GM20431 (cell line): ENCODE measurements around the gene MGMT.

ENCODE experiments used
- in situ Hi-C: fragments of 300-500 bp; cut with MseI, MboI; formaldehyde crosslinking; loops from one replicate; pipeline ENCODE4 v1.15.0; 2020; ENCODE audit warnings: low sequenced_read_pairs; ENCODE audit not compliant: unreplicated experiment

Gene MGMT

DNA sequence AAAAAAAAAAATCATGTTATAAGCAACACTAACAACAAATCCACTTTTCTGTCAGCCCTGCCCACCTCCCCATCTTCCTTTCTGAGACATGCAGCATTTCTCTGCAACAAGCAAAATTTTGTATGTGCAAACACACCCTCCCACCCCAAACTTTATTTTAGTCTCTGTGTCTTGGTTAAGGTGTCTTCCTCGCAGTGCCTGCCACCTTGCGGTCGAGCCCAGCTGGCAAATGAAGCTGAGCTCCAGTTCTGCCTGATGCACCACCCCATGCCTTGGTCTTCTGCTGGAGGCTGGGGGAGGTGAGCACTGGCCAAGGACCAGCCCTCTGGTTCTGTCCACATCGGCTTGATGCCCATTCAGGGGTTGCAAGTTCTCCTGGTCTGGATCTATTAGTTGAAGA lies 206.3 kb downstream of the MGMT start:
- in situ Hi-C loops, result no loop called here

DNA sequence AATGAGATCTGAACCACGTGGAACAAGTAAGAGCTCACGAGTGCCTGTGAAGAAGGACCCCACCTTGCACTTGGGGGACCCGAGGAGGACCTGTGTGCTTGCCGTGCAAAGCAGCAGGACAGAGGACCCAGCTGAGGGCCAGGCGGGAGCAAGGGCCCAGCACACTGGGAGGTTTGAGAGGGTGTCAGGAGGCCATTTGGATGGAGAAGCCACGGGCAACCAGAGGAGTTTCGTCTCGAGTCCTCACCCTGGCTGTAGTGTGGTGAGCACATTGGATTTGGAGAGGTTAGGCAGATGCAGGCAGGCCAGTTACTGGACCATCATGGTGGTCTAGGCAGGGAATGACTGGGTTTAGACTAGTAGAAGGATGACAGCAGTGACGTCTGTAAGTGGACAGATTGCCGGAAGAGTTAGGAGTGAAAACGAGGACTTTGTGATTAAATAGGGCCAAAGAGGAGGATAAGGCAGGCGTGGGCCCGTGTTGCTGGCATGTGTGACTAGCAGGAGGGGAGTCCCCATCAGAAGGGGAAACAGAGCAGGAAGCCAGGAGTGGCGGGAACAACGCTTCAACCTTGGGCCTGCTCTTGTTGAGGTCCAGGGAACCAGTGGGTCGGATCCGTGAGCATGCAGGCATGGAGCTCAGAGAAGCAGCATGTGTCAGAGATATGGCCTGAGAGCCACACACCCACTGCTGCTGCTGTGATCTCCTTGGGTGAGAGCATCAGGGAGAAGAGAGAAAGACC lies 208.2 kb downstream of the MGMT start:
- in situ Hi-C loops, result no loop called here

DNA sequence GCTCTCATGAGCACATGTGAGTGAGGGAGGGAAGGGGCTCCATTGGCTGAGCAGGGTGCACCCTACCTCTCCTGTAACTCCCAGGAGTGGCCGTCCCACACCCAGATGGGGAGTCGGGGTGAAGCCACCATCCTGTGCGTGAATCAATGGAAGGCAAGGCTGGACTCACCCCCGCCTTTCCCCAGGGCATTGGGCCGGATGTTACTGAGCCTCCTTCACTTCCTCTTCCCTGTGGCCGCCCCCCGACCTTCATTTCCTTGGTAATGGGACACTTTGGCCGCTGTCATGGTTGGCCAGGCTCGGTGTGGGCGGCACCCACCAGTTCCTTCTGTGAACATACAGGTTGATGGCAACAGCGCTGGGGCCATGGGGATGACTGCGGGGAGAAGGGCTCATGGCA lies 209.0 kb downstream of the MGMT start:
- in situ Hi-C loops, result no loop called here

DNA sequence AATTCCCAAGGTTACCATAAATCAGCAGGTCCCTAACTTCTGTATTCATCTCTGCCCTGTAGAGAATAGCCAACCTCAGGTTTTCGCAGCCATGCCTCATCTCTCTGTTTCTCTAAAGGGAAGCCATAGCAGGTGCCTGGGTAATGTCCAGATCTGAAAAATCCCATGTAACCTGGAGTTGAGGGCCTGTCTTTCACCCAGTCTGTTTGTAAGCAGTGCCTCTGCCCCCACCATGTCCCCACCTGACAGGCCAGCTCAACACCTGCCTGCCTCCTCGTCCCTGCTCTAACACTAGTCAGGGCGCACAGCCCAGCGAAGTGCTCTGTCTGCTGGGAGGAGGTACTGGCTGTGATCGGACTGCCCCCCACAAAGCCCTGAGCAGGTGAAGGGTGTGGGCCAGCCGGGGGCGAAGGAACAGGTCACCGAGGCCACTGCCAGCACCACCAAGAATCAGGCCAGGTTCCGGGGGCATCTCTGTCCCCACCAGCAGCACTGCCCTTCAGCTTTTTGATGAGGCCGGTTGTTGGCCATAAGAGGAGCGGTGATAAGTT lies 210.4 kb downstream of the MGMT start:
- in situ Hi-C loops, result no loop called here

DNA sequence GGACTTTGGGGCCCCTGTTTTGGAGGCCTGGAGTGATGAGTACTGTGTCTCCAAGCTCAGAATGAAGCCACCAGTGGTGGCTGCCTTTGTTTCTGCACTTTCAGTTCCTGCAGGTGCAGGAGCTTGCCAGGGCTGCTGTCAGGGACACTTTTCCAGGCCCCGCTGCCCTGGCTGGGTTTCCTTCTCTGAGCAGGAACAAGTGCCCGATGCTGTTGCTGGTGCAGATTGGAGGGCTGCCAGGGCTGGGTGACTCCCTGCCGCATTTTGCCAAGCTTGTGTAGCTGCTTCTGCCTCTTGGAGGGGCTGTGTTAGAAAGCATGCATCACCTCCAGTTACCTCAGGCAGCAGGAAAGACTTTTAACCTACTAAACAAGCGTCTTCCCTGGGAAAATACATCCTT lies 211.1 kb downstream of the MGMT start:
- in situ Hi-C loops, result no loop called here

DNA sequence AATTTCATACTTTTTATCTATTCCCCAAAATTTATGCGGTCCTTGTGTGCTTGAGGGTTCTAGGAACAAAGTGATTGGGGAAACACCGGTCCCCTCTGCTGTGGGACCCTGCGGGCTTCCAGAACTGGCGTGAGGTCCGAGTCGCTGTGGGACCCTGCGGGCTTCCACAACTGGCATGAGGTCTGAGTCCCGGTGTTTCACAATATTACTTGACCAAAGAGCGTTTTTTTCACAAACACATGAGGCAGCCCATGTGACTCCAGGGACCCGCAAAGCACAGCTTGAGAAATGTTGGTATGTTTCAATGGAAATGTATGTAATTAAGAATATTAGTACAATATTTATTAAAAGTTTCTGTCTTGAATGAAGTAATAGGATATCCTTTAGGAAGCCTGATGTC lies 212.2 kb downstream of the MGMT start:
- in situ Hi-C loops, result no loop called here

DNA sequence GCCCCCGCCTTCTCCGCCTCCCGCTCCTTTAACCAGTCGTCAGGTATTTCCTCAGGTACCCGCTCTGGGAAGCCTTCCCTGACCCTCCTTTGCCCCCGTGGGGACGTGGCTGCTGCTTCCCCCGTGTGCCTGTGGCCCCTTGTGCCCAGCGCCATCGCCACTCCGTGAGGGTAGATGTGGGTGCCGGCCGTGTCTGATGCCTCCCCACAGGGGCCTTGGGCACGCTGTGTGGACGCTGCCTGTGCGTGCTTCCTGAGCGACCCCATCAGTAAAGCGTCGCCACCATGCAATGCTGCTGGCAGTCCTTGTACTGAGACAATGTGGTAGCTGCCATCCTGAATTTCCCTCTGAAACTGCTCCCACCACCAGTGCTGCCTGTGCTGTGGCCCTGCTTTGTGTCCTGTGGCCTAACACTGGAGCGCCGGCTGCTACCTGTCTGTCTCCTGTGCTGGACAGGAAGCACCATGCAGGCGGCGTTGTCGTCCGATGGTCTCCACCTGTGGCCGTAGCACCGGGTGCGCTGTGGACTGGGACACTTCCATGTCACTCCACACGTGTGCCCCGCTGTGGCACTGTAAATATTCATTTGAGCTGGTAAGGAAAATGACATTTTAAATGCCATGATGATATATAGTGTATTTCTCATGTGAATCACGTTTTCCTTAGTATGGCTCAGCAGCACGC lies 213.8 kb downstream of the MGMT start:
- in situ Hi-C loops, result no loop called here

DNA sequence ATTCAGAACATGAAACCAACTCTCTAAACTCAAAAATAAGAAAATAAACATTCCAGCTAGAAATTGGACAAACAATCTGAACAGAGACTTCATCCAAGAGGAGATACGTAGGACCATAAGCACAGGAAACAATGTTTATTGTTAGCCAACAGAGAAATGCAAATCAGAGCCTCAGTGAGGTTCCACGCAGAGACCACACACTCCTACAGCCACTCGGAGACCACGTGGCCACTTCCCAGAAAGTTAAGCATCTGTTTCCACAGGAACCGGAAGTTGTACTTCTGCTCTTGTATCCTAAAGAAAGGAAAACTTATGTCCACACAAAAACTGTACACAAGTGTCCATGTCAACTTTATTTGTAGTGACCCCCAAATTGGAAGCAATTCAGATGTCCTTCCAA lies 214.8 kb downstream of the MGMT start:
- in situ Hi-C loops, result no loop called here

DNA sequence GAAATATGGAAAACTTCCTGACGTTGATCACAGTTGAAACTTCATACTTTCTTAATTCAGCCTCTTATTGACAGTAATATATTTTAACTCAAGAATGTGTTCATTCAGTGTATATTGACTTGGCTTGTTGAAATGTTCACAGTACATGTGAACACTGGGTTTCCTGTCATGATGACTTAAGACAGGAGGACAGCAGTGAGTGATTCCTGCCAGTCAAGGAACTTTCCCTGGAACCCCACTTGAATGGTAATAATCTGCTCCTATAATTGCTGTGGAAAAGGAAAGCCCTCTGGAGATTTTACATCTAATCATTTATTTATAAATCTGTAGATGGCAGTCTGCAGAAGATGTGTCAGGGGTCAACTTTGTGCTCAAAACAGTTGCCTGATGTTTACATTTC lies 216.5 kb downstream of the MGMT start:
- in situ Hi-C loops, result no loop called here

DNA sequence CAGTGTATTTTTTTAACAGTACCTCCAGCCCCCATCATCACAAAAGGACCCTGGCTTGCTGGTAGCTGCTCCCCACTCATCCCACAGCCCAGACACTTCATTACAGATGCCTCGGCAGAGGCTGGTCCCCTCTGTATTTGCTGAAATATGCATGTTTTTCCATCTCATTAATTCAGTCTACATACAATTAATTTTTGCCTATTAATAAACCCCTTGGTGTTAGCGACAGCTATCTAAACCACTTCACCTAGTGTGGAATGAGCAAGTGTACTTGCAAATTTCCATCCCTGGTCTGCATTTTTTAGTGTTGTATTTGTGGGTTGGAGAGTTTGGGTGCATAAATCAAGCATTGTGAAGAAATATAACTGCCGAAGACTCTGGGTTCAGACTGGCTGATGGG lies 216.9 kb downstream of the MGMT start:
- in situ Hi-C loops, result no loop called here

DNA sequence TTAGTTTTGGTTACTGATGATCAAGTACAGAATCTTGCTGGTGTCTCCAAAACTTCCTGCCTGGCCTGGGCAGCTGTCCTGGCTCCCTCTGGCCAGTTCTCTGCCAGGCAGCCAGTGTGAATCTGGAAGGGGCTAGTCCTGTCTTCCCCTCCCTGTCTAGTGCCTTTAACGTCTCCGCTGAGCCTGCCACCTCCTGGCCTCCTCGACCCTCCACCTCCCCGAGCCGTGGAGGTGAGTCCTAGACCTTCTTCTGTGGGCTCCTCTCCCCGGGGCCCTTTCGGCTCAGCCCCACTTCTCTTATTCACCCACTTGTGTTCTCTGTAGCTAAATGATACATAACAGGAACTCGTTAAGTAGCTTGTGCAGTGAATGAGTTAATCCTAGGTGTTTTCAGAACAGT lies 218.2 kb downstream of the MGMT start:
- in situ Hi-C loops, result no loop called here

DNA sequence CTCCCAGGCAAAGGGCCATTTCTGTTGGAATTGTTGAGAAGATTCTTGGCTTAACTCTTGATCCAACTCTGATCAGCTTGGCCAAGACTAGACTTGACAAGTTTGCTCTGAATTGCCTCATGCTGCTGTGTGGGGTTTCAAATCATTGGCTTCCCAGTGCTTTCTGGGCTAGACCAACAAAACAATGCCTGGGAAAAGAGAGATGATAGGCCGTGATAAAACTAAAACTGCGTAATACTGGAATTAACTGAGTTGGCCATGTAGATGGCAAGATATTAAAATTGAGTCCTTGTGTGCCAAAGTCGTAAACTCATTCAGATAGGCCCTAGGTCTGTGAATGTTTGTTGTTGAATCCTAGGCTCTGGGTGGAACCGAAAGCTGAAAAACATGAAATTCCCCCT lies 222.6 kb downstream of the MGMT start:
- in situ Hi-C loops, result no loop called here

DNA sequence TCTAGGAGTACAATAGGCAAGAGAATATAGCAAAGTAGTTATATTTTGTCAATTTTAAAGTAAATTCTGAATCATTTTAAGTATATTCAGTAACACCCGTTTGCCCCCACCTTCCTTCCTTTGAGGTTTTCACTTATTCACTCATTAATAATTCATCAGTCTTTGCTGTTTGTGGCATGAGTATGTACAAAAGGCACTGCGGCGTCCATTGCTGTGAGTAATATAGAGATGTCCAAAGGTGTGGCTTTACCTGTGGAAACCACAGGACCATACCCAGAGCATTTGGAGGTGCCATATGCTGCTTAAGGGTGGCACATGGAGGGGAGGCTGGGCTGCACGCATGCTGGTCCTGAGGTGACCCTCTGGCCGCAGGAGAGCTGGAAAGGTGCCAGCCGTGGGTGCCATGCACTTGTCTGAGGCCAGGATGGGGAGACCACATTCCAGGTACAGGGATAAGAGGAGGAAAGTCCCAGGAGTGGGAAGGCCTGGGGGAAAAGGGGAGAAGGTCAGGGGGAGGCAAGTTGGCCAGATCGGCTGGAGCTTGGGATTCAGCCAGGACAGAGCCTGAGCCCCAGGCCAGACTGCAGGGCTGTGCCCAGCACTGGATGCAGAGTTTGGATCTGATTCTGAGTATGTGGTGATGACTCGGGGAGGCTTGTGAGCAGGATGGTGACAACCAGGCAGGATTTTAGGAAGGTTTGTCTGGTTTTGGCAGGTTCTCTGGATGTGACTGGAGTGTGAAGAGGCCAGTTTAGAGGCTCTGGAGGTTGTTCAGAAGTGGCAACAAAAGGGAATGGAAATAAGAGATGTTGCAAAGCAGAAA lies 223.4 kb downstream of the MGMT start:
- in situ Hi-C loops, result no loop called here

DNA sequence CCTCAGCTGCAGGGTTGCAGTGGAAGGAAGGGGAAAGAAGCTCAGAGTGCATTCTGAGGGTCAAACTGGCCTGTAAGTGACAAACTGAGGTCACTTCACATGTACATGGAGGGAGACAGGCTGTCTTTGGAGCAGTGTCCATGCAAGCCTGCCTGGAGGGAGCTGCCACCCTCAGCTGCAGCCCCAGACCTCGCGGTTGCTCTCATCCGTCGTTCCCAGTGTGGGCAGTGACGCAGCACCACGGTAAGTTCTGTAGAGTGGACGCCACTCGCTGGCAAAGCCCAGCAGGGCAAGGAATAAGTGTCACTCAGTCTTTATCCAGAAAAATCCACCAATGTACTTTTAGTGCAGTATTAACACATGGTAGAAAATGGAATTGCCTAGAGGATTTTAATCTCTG lies 225.7 kb downstream of the MGMT start:
- in situ Hi-C loops, result no loop called here

DNA sequence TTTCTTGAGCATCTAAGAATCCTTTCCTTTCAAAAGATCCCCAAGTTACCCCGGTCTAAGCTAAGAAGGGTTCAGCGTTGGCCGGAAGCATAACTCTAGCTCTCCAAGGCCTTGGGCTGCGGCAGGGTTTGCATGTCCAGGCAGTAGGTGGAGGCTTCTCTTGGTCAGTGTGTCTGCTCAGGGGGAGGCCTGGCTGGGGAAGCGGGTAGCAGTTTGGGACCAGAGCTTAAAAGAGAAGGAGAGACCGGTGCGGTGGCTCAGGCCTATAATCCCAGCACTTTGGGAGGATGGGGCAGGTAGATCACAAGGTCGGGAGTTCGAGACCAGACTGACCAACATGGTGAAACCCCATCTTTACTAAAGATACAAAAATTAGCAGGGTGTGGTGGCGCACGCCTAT lies 226.3 kb downstream of the MGMT start:
- in situ Hi-C loops, result no loop called here

DNA sequence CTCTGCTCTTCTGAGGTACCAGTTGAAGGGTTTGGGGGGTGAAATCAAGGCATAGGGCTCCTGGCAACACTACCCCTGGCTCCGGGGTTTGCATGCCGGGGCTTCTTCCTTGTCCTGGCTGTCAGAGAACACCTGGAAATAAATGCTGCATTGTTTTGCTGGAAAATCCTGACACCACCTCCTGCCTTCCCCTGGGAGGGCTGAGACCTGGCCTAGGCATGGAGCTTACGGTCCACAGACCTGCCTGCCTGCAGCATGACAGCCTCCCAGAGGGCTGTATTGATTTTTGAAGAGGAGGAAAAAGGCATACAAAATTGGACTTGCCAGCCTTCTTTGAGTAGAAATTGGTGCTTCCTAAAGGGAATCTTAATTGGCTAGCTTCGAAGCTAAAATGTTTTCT lies 227.1 kb downstream of the MGMT start:
- in situ Hi-C loops, result no loop called here

DNA sequence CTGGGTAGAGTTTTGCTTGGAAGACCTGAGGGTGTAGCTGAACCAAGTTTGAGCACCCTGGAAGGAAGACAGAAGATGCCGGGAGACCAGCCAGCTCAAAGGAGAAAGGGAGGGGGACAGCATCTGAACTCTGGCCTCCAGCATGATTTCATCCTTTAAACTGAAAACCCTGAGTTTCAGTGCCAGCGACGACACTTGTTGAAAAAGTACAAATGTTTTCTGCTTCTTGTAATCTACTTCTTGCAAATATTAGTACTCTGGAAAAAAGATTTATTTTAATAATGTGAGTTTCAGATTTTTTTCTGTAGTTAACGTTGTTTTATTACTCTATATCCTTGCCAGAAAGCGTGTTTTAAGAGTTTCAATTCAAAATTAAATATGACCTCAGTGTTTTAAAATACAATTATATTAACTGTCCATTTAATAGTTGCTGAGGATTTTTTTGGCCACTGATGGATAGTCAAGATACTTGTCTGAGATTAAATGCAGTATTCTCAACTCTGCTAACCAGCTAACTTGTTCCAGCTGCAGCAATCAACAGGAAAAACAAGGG lies 227.7 kb downstream of the MGMT start:
- in situ Hi-C loops, result no loop called here

DNA sequence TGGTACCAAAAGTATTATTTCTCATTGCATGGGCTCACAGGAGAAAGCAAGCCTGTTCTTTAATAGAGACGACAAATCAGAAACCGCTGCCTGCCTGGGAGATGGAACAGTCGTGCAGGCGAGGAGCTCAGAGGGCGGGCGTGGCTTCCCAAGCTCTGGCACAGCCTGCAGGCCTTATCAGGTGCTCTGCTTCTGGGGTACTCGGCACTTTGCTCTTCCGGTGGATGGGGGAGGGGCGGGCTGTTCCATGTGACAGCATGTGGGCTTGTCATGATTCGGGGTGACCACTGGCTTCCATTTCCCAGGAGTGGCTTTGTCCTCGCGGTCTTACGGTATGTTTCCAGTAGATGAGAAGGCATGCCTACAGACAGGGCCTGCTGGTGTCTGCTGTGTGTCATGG lies 228.6 kb downstream of the MGMT start:
- in situ Hi-C loops, result no loop called here

DNA sequence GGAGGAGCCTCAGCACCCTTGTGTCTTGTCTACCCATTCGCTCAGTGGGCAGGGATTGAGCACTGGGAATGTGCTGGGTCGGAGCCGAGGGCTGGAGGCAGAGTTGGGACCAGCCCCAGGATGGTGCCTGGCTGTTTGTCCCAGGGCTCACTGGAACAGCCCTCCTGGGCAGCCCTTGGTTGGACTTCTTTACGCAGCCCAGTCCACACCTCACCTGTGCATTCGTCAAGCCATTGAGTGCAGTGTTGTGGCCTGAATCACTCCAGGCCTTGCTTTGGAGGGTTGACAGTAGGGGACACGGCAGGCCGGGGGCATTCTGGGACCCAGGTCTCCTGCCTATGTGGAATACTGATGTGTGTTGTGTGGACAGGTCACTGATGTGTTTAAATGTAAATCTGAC lies 229.6 kb downstream of the MGMT start:
- in situ Hi-C loops, result no loop called here

DNA sequence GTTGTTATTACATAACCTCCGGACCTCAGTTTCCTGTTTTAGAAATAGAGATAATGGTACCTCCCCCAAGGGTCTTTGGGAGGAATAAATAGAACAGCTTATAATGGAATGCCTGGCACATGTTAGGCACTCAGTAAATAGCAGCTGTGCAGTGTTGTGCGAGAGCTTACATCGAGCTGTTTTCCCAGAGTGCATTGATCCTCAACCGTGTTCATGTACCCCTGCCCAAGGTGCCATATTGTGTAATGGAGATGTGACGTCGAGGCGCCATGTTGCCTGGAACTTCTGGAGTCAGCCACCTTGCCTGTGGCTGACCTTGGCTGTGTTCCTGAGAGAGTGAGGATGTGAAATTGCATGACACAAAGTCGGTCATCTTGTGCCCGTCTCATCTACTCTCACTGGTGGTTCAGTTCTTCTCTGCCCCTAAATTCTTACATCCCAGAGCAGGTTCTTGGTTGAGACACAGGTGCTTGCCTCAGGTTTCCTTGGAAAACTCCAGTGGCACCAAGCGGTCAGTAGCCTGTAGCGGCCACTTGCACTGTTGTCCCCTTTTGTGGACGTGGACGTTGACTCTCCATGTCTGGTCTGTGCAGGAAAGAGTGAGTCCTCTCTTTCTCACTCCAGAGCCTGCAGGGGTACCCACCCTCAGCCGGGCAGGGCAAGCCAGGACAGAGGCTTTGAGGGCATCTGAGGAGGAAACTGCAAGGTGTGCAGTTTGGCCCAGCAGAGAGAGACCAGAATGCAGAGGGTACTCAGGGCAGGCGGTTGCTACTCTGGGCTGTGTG lies 230.6 kb downstream of the MGMT start:
- in situ Hi-C loops, result no loop called here
